ENCODE results near the gene TNFAIP3.
A peak's percentile ranks its signal among the peaks of the same experiment; 100 is the strongest.

TNFAIP3 gene

GRCh38 chr6:137925141-137925698 is 58.2 kb downstream of the TNFAIP3 start:
- TF ChIP-seq CTCF (IDR thresholded peaks at IDR 0.05; ENCODE audit: borderline replicate concordance, control extremely low read depth, extremely low read depth, insufficient read depth, missing control alignments): no peak
- in situ Hi-C loops (cut with MboI; ENCODE audit: low sequenced_read_pairs, unreplicated experiment): no loop called here
- DNase-seq (ENCODE audit: low spot score): no peak

- no peak for DNase-seq (ENCODE audit: low spot score)
Measured at GRCh38 chr6:137926207-137926731, 59.2 kb downstream of the TNFAIP3 start.

DNA sequence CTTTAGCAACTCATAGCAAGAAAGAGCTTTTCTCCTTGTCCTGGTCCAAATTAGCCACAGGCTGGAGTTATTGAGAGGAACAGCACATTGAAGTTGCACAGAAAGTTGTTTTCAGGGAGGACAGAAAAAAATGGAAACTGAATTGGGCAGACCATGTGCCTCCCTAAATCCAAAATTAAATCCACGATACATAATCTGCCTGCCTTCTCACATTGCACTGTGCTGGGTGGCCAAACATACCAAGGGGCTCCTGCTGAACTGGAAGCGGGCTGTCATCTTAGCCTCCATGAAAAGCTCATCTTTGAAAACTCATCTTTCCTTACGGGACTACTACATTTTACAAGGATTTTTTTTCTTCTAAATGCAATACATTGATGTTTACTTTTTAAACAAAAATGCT is 59.9 kb downstream of the TNFAIP3 start:
- in situ Hi-C loops (cut with MboI; ENCODE audit: low sequenced_read_pairs, unreplicated experiment): no loop called here
- no peak for TF ChIP-seq CTCF (IDR thresholded peaks at IDR 0.05; ENCODE audit: borderline replicate concordance, control extremely low read depth, extremely low read depth, insufficient read depth, missing control alignments)
- no peak for DNase-seq (ENCODE audit: low spot score)

More at GRCh38 chr6:137926207-137926731, 59.2 kb downstream of the TNFAIP3 start:
- in situ Hi-C loops (cut with MboI; ENCODE audit: low sequenced_read_pairs, unreplicated experiment): no loop called here
- no peak for TF ChIP-seq CTCF (IDR thresholded peaks at IDR 0.05; ENCODE audit: borderline replicate concordance, control extremely low read depth, extremely low read depth, insufficient read depth, missing control alignments)

GRCh38 chr6:137927777-137928218 is 60.7 kb downstream of the TNFAIP3 start:
- DNase-seq (ENCODE audit: low spot score): peak; percentile 48
- no peak for TF ChIP-seq CTCF (IDR thresholded peaks at IDR 0.05; ENCODE audit: borderline replicate concordance, control extremely low read depth, extremely low read depth, insufficient read depth, missing control alignments)
- in situ Hi-C loops (cut with MboI; ENCODE audit: low sequenced_read_pairs, unreplicated experiment): no loop called here

GRCh38 chr6:137928286-137928685 is 61.2 kb downstream of the TNFAIP3 start:
- TF ChIP-seq CTCF (IDR thresholded peaks at IDR 0.05; ENCODE audit: borderline replicate concordance, control extremely low read depth, extremely low read depth, insufficient read depth, missing control alignments): no peak
- no peak for DNase-seq (ENCODE audit: low spot score)
- in situ Hi-C loops (cut with MboI; ENCODE audit: low sequenced_read_pairs, unreplicated experiment): no loop called here

- TF ChIP-seq CTCF (IDR thresholded peaks at IDR 0.05; ENCODE audit: borderline replicate concordance, control extremely low read depth, extremely low read depth, insufficient read depth, missing control alignments): no peak
- no peak for DNase-seq (ENCODE audit: low spot score)
- in situ Hi-C loops (cut with MboI; ENCODE audit: low sequenced_read_pairs, unreplicated experiment): no loop called here
Measured at GRCh38 chr6:137931849-137932465, 64.9 kb downstream of the TNFAIP3 start.

All from GM13976 (cell line).